GM10266 (cell line): Measurements from ENCODE around the gene SHOC1.
"Not testable (repeated sequence)": the region's sequence is repeated elsewhere in the genome, so short reads cannot be mapped to it uniquely, and the experiment has no call there.

Source experiments
- DNase-seq: peaks from one replicate; pipeline ENCODE4 v3.0.0; 2012; ENCODE audit errors: extremely low spot score
- CTCF ChIP-seq: IDR thresholded peaks from 2 replicates; pipeline ENCODE4 v1.5.1; 2012; ENCODE audit warnings: mild to moderate bottlenecking, low read depth; ENCODE audit not compliant: control insufficient read depth, insufficient read depth; ENCODE audit errors: missing control alignments

The SHOC1 gene

GRCh38 chr9:111819360-111819759 lies 24.6 kb upstream of the SHOC1 start:
- TF ChIP-seq CTCF, result no peak
- DNase-seq, result no peak

- TF ChIP-seq CTCF, result no peak
- no peak for DNase-seq
Observed at GRCh38 chr9:111815285-111816070, 20.7 kb upstream of the SHOC1 start.

GRCh38 chr9:111812337-111812736 lies 17.6 kb upstream of the SHOC1 start:
- TF ChIP-seq CTCF, result no peak
- DNase-seq, result no peak

- no peak for TF ChIP-seq CTCF
- DNase-seq, result no peak
Observed at GRCh38 chr9:111810908-111811307, 16.2 kb upstream of the SHOC1 start.

GRCh38 chr9:111810415-111810814 lies 15.7 kb upstream of the SHOC1 start:
- not testable (repeated sequence) for DNase-seq

- no peak for DNase-seq
- no peak for TF ChIP-seq CTCF
Observed at GRCh38 chr9:111807197-111807596, 12.5 kb upstream of the SHOC1 start.

GRCh38 chr9:111806259-111806658 lies 11.5 kb upstream of the SHOC1 start:
- DNase-seq, result no peak
- no peak for TF ChIP-seq CTCF

GRCh38 chr9:111805830-111806241 lies 11.1 kb upstream of the SHOC1 start:
- TF ChIP-seq CTCF, result no peak

More at GRCh38 chr9:111805830-111806241, 11.1 kb upstream of the SHOC1 start:
- no peak for DNase-seq
